ENCODE data around the gene ZEB1.

- no peak for TF ChIP-seq CTCF (IDR thresholded peaks at IDR 0.05; ENCODE audit: insufficient read depth, low read length, poor library complexity, severe bottlenecking)
- no peak for TF ChIP-seq EZH2phosphoT487 (conservative IDR thresholded peaks at IDR 0.05; ENCODE audit: low read length)
These were observed 598 bp upstream of the ZEB1 start for GRCh38 chr10:31318382-31318853.
